GM21390 (cell line): ENCODE measurements around the gene GOLIM4.

Source experiments
- ATAC-seq: cut with Tn5 transposase; IDR thresholded peaks from one replicate; pipeline ENCODE4 v1.9.1; 2021; ENCODE audit not compliant: unreplicated experiment

The GOLIM4 gene

GRCh38 chr3:168097381-168097780, 1.7 kb upstream of the GOLIM4 start:
- ATAC-seq: no peak

GRCh38 chr3:168096210-168096652, 507 bp upstream of the GOLIM4 start:
- ATAC-seq: peak; percentile 0

GRCh38 chr3:168094877-168095610, 680 bp downstream of the GOLIM4 start:
- peak; percentile 38 for ATAC-seq

GRCh38 chr3:168094580-168094876, 1.2 kb downstream of the GOLIM4 start:
- no peak for ATAC-seq

- no peak for ATAC-seq
Measured at GRCh38 chr3:168093790-168094189, 1.9 kb downstream of the GOLIM4 start.

- ATAC-seq: no peak
Measured at GRCh38 chr3:168093229-168093628, 2.5 kb downstream of the GOLIM4 start.

GRCh38 chr3:168091941-168092340, 3.8 kb downstream of the GOLIM4 start:
- ATAC-seq: no peak

GRCh38 chr3:168091302-168091858, 4.3 kb downstream of the GOLIM4 start:
- no peak for ATAC-seq

GRCh38 chr3:168090306-168091085, 5.2 kb downstream of the GOLIM4 start:
- ATAC-seq: no peak

GRCh38 chr3:168089179-168089771, 6.4 kb downstream of the GOLIM4 start:
- ATAC-seq: no peak

- ATAC-seq: peak; percentile 66
Measured at GRCh38 chr3:168088106-168088720, 7.5 kb downstream of the GOLIM4 start.

GRCh38 chr3:168087539-168087938, 8.2 kb downstream of the GOLIM4 start:
- ATAC-seq: no peak

GRCh38 chr3:168086541-168087260, 9.0 kb downstream of the GOLIM4 start:
- ATAC-seq: no peak

GRCh38 chr3:168085491-168086119, 10.1 kb downstream of the GOLIM4 start:
- ATAC-seq: peak; percentile 55

- ATAC-seq: no peak
Measured at GRCh38 chr3:168083906-168084305, 11.8 kb downstream of the GOLIM4 start.

- no peak for ATAC-seq
Measured at GRCh38 chr3:168081856-168082255, 13.9 kb downstream of the GOLIM4 start.

- ATAC-seq: no peak
Measured at GRCh38 chr3:168081171-168081771, 14.5 kb downstream of the GOLIM4 start.

- ATAC-seq: no peak
Measured at GRCh38 chr3:168080499-168081170, 15.1 kb downstream of the GOLIM4 start.

- no peak for ATAC-seq
Measured at GRCh38 chr3:168080022-168080421, 15.7 kb downstream of the GOLIM4 start.
